HepG2 (cell line): ENCODE results near the gene MXRA8. TPM values are rescaled to one million over a fixed set of nuclear protein-coding genes. Genes with fewer than 3 reads are reported as not detected.

Experiments
- CEBPB ChIP-seq: IDR thresholded peaks from 2 replicates; pipeline ENCODE4 v1.6.1; 2011; ENCODE audit warnings: low read depth, low read length, improper control_type of control experiment, borderline replicate concordance
- CHD4 ChIP-seq: fragments of 200-600 bp; sonication (generic); IDR thresholded peaks from 2 replicates; pipeline ENCODE4 v1.7.0; 2017; ENCODE audit warnings: mild to moderate bottlenecking, low read length, borderline replicate concordance
- DR1 ChIP-seq: sonication (generic); formaldehyde crosslinking; IDR thresholded peaks from 2 replicates; pipeline ENCODE4 v1.8.0; 2021; ENCODE audit warnings: mild to moderate bottlenecking, missing genetic modification reagents, inconsistent platforms
- E2F2 ChIP-seq: sonication (generic); formaldehyde crosslinking; IDR thresholded peaks from 2 replicates; pipeline ENCODE4 v1.4.0; 2020; ENCODE audit warnings: missing genetic modification reagents, borderline replicate concordance
- FOSL2 ChIP-seq: sonication (generic); formaldehyde crosslinking; IDR thresholded peaks from 2 replicates; pipeline ENCODE4 v1.4.0; 2020; ENCODE audit warnings: missing genetic modification reagents
- HMGXB3 ChIP-seq: sonication (generic); formaldehyde crosslinking; IDR thresholded peaks from 2 replicates; pipeline ENCODE4 v1.4.0; 2020; ENCODE audit warnings: missing genetic modification reagents, borderline replicate concordance
- MYPOP ChIP-seq: sonication (generic); formaldehyde crosslinking; IDR thresholded peaks from 2 replicates; pipeline ENCODE4 v1.8.1; 2023; ENCODE audit warnings: mild to moderate bottlenecking, moderate library complexity, missing genetic modification reagents
- NFRKB ChIP-seq: fragments of 450-650 bp; IDR thresholded peaks from 2 replicates; pipeline ENCODE4 v1.6.1; 2017
- PLRG1 ChIP-seq: fragments of 450-650 bp; conservative IDR thresholded peaks from 2 replicates; pipeline ENCODE4 v1.6.1; 2016
- RXRB ChIP-seq: IDR thresholded peaks from 2 replicates; pipeline ENCODE4 v1.6.1; 2016; ENCODE audit warnings: borderline replicate concordance, missing genetic modification reagents, missing compliant biosample characterization
- SRY ChIP-seq: sonication (generic); formaldehyde crosslinking; IDR thresholded peaks from 2 replicates; pipeline ENCODE4 v1.8.0; 2022; ENCODE audit warnings: mild to moderate bottlenecking, missing genetic modification reagents
- STAG1 ChIP-seq: sonication (generic); formaldehyde crosslinking; IDR thresholded peaks from 2 replicates; pipeline ENCODE4 v1.4.0; 2020; ENCODE audit warnings: missing genetic modification reagents
- TCF12 ChIP-seq, 2 experiments: fragments of 450-650 bp in 1 of 2; sonication (generic) in 1 of 2; formaldehyde crosslinking in 1 of 2; IDR thresholded peaks; 2 replicates each; pipeline versions ENCODE4 v1.6.1 to v1.8.0; 2017 to 2022; ENCODE audit warnings: antibody characterized with exemption in 1 of 2, mild to moderate bottlenecking in 1 of 2, missing genetic modification reagents in 1 of 2, moderate library complexity in 1 of 2
- TCF7L2 ChIP-seq: IDR thresholded peaks from 2 replicates; pipeline ENCODE4 v1.6.1; 2011; ENCODE audit warnings: mild to moderate bottlenecking, low read depth, low read length, moderate library complexity
- TP53 ChIP-seq: sonication (generic); formaldehyde crosslinking; conservative IDR thresholded peaks from 2 replicates; pipeline ENCODE4 v1.4.0; 2020; ENCODE audit warnings: missing genetic modification reagents
- ZFP82 ChIP-seq: sonication (generic); formaldehyde crosslinking; IDR thresholded peaks from 2 replicates; pipeline ENCODE4 v1.5.1; 2020; ENCODE audit warnings: mild to moderate bottlenecking, missing genetic modification reagents, borderline replicate concordance
- ZFY ChIP-seq: sonication (generic); formaldehyde crosslinking; IDR thresholded peaks from 2 replicates; pipeline ENCODE4 v1.4.0; 2020; ENCODE audit warnings: missing genetic modification reagents
- ZNF326 ChIP-seq: sonication (generic); formaldehyde crosslinking; IDR thresholded peaks from 2 replicates; pipeline ENCODE4 v1.4.0; 2020; ENCODE audit warnings: missing genetic modification reagents, borderline replicate concordance
- ZNF343 ChIP-seq: sonication (generic); formaldehyde crosslinking; IDR thresholded peaks from 2 replicates; pipeline ENCODE4 v1.4.0; 2020; ENCODE audit warnings: mild to moderate bottlenecking, missing genetic modification reagents
- ZSCAN30 ChIP-seq: sonication (generic); formaldehyde crosslinking; IDR thresholded peaks from 2 replicates; pipeline ENCODE4 v1.5.0; 2020; ENCODE audit warnings: mild to moderate bottlenecking, missing genetic modification reagents
- polyA plus RNA-seq, 8 experiments: library from polyadenylated mRNA; depleted of rRNA in 3 of 8; stranded (reverse) in 7 of 8; unstranded in 1 of 8; fragments of >200 nt; fragmentation: Illumina TruSeq in 4 of 8; extraction: Trizol in 4 of 8; gene quantifications; 2 replicates each; pipeline versions ENCODE4 v1.2.1 to v1.2.3, GENCODE V29; 2011 to 2016; ENCODE audit warnings: low read depth in 4 of 8, missing spikeins in 1 of 8, mixed read lengths in 1 of 8; ENCODE audit not compliant: insufficient read depth in 1 of 8
- total RNA-seq, 5 experiments: library from RNA; depleted of rRNA; stranded (reverse); fragments of >200 nt; fragmentation: Illumina TruSeq; extraction: Trizol; gene quantifications; 2 replicates each; pipeline ENCODE4 v1.2.3, GENCODE V29; 2016; ENCODE audit warnings: low read depth in 1 of 5
- TF ChIP-seq, protein P1 (sequence below), 2 experiments: sonication (generic) in 1 of 2; formaldehyde crosslinking in 1 of 2; IDR thresholded peaks; 2 replicates each; pipeline versions ENCODE4 v1.4.0 to v1.6.1; 2018 to 2020; ENCODE audit warnings: missing genetic modification reagents in 2 of 2, borderline replicate concordance in 1 of 2, low read depth in 1 of 2, mild to moderate bottlenecking in 1 of 2, missing biosample characterization in 1 of 2

MXRA8 gene
- total and polyA plus RNA-seq, 2 of the 13 experiments (the other 11 are each of a cell fraction or from before 2014, with no cell fraction given), result 19.8 to 44.8 TPM

GRCh38 chr1:1374929-1375662, 16.7 kb upstream of the MXRA8 start, which contains the start of gene AURKAIP1 (continued):
- TF ChIP-seq, protein P1, sequence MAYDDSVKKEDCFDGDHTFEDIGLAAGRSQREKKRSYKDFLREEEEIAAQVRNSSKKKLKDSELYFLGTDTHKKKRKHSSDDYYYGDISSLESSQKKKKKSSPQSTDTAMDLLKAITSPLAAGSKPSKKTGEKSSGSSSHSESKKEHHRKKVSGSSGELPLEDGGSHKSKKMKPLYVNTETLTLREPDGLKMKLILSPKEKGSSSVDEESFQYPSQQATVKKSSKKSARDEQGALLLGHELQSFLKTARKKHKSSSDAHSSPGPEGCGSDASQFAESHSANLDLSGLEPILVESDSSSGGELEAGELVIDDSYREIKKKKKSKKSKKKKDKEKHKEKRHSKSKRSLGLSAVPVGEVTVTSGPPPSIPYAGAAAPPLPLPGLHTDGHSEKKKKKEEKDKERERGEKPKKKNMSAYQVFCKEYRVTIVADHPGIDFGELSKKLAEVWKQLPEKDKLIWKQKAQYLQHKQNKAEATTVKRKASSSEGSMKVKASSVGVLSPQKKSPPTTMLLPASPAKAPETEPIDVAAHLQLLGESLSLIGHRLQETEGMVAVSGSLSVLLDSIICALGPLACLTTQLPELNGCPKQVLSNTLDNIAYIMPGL (CRISPR knock-in tag; IDR thresholded peaks at IDR 0.05; ENCODE audit: borderline replicate concordance in 1 of 2, low read depth in 1 of 2), result peak; percentile 98 to 99
- TF ChIP-seq RXRB (CRISPR knock-in tag) (peak; percentile 58; the same call in 1 of the 2 replicates), ZNF343 (CRISPR knock-in tag) (no peak; the same call in none of the 2 replicates), SRY (peak; percentile 93; the same call in 1 of the 2 replicates), E2F2 (peak; percentile 35; the same call in 1 of the 2 replicates), ZFY (CRISPR knock-in tag) (peak; percentile 96), ZFP82 (peak; percentile 97), TP53 (peak; percentile 96; the same call in 1 of the 2 replicates), TCF12 (IDR thresholded peaks at IDR 0.05) (no peak), TCF12 (CRISPR knock-in tag; IDR thresholded peaks at IDR 0.05) (peak; percentile 76), PLRG1 (no peak), NFRKB (no peak), MYPOP (CRISPR knock-in tag) (peak; percentile 78), ZNF326 (CRISPR knock-in tag) (no peak; the same call in 1 of the 2 replicates), FOSL2 (CRISPR knock-in tag) (peak; percentile 78), CHD4 (no peak), TCF7L2 (no peak), ZSCAN30 (CRISPR knock-in tag) (no peak), STAG1 (peak; percentile 16; the same call in 1 of the 2 replicates), DR1 (CRISPR knock-in tag) (peak; percentile 90), HMGXB3 (CRISPR knock-in tag) (peak; percentile 89; the same call in 1 of the 2 replicates), CEBPB (no peak)
